NCI-H774 (cell line): ENCODE results near the gene SWI5.
"Not testable (repeated sequence)": the region's sequence is repeated elsewhere in the genome, so short reads cannot be mapped to it uniquely, and the experiment has no call there.

Experiments used
- DNase-seq: peaks from one replicate; lab custom pipeline; 2025; lab: John Stamatoyannopoulos, UW

The SWI5 gene

GRCh38 chr9:128279088-128280073 is 3.3 kb downstream of the SWI5 start:
- not testable (repeated sequence) for DNase-seq

GRCh38 chr9:128280084-128280622 is 4.1 kb downstream of the SWI5 start:
- DNase-seq = no peak

GRCh38 chr9:128282500-128282899 is 6.4 kb downstream of the SWI5 start:
- no peak for DNase-seq

GRCh38 chr9:128285033-128285784 is 9.1 kb downstream of the SWI5 start:
- DNase-seq = no peak

- no peak for DNase-seq
These were observed 10.4 kb downstream of the SWI5 start for GRCh38 chr9:128286440-128286839.

GRCh38 chr9:128288273-128289004 is 12.4 kb downstream of the SWI5 start:
- no peak for DNase-seq

- no peak for DNase-seq
These were observed 15.9 kb downstream of the SWI5 start for GRCh38 chr9:128292009-128292408.

- no peak for DNase-seq
These were observed 17.0 kb downstream of the SWI5 start for GRCh38 chr9:128293091-128293490.

GRCh38 chr9:128294142-128294541 is 18.1 kb downstream of the SWI5 start:
- no peak for DNase-seq

GRCh38 chr9:128296340-128297220 is 20.5 kb downstream of the SWI5 start:
- DNase-seq = no peak

- DNase-seq = no peak
These were observed 21.2 kb downstream of the SWI5 start for GRCh38 chr9:128297221-128297773.

- DNase-seq = no peak
These were observed 22.7 kb downstream of the SWI5 start for GRCh38 chr9:128298535-128299482.

- no peak for DNase-seq
These were observed 28.3 kb downstream of the SWI5 start for GRCh38 chr9:128304136-128304970.

- DNase-seq = no peak
These were observed 28.9 kb downstream of the SWI5 start for GRCh38 chr9:128304971-128305288.

- DNase-seq = no peak
These were observed 33.5 kb downstream of the SWI5 start for GRCh38 chr9:128309551-128309950.

- no peak for DNase-seq
These were observed 34.4 kb downstream of the SWI5 start for GRCh38 chr9:128310461-128310860.

- DNase-seq = no peak
These were observed 38.6 kb downstream of the SWI5 start for GRCh38 chr9:128314697-128315096.

GRCh38 chr9:128316421-128316820 is 40.3 kb downstream of the SWI5 start:
- DNase-seq = no peak

- no peak for DNase-seq
These were observed 41.6 kb downstream of the SWI5 start for GRCh38 chr9:128317629-128318028.
